HFFc6 (cell line): ENCODE data around the gene CTSL. TPM values are rescaled to one million over a fixed set of nuclear protein-coding genes. Genes with fewer than 3 reads are reported as not detected.

Experiments
- DNase-seq: peaks from one replicate; pipeline ENCODE4 v3.0.0-alpha.2; 2018
- H3K27ac Mint-ChIP-seq: 2 replicates; pipeline ENCODE4 v1.8.0; 2020; ENCODE audit warnings: mild to moderate bottlenecking, mixed read lengths
- H3K27me3 Mint-ChIP-seq: 2 replicates; pipeline ENCODE4 v1.8.0; 2021; ENCODE audit warnings: mild to moderate bottlenecking, moderate library complexity, mixed read lengths; ENCODE audit not compliant: insufficient read depth
- H3K36me3 Mint-ChIP-seq: 2 replicates; pipeline ENCODE4 v1.8.0; 2021; ENCODE audit warnings: low read depth, mixed read lengths
- H3K4me1 Mint-ChIP-seq: 2 replicates; pipeline ENCODE4 v1.8.0; 2020; ENCODE audit warnings: low read depth, mixed read lengths
- H3K4me3 Mint-ChIP-seq: 2 replicates; pipeline ENCODE4 v1.8.0; 2020; ENCODE audit warnings: mild to moderate bottlenecking, moderate library complexity, mixed read lengths
- H3K9me3 Mint-ChIP-seq: 2 replicates; pipeline ENCODE4 v1.8.0; 2020; ENCODE audit warnings: mild to moderate bottlenecking, mixed read lengths
- CTCF ChIP-seq: fragments of 200-600 bp; sonication (generic); IDR thresholded peaks from 2 replicates; pipeline ENCODE4 v1.5.0; 2021; ENCODE audit warnings: antibody characterized with exemption, mild to moderate bottlenecking
- total RNA-seq, 6 experiments: library from RNA; stranded (reverse); fragmentation: NEBNext Ultra II Directional; extraction: Animal tissue kit (Norgen Biotek cat#: 25700); gene quantifications; 2 replicates in 1 of 6; 3 replicates in 5 of 6; pipeline ENCODE4 v1.2.3, GENCODE V29; 2021

The CTSL gene
- total RNA-seq, 6 experiments from 2014 or later = 189 to 232 (median 210) TPM

DNA sequence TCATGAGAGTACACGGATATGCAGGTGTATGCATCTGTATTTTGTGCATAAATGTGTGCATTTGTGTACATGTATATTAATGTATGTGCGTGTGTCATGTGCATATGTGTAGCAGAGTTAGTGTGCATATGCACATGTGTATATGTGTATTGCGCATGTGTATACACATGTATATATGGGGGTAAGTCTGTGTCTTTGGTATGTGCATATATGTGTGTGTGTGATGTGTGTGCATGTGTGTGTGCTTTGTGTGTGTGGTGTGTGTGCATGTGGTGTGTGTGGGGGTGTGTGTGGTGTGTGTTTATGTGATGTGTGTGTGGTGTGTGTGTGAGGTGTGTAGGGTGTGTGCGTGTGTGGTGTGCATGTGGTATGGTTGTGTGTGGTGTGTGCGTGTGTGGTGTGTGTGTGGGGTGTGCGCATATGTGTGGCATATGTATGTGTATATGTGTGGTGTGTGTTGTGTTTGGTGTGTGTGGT lies 13.1 kb upstream of the CTSL start:
- Mint-ChIP-seq H3K4me1 (peaks cover 56% of the 10 kb centered on the region), H3K27me3 (peaks cover 3% of the 10 kb centered on the region), H3K27ac (peak overlapping the region; percentile 94), H3K9me3 (no peaks in the 10 kb centered on the region), H3K36me3 (no peaks in the 10 kb centered on the region), H3K4me3 (peak overlapping the region; percentile 86)
- TF ChIP-seq CTCF = no peak
- no peak for DNase-seq

GRCh38 chr9:87713278-87713987 lies 12.5 kb upstream of the CTSL start:
- no peak for TF ChIP-seq CTCF
- DNase-seq = peak; percentile 99
- peak overlapping the region; percentile 86 for H3K4me3 Mint-ChIP-seq
- no peaks in the 10 kb centered on the region for H3K9me3 Mint-ChIP-seq
- H3K27ac Mint-ChIP-seq = peak overlapping the region; percentile 94
- H3K36me3 Mint-ChIP-seq = no peaks in the 10 kb centered on the region
- H3K27me3 Mint-ChIP-seq = peaks cover 3% of the 10 kb centered on the region
- H3K4me1 Mint-ChIP-seq = peaks cover 52% of the 10 kb centered on the region

DNA sequence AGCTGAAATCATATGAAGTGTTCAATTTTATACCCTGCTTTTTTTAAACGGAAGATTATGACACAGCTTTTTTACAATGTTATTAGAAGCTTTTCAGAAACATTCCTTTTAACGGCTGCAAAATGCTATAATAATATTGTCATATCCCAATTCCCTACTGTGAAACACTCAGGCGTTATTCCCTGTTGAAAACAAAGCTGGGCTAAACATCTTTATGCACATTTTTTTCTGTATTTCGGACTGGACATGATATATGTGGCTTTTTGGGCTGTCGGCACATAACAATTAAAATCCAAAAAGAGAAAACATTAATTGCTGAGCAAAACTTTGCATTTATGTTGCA lies 12.0 kb upstream of the CTSL start:
- H3K4me1 Mint-ChIP-seq = peaks cover 52% of the 10 kb centered on the region

DNA sequence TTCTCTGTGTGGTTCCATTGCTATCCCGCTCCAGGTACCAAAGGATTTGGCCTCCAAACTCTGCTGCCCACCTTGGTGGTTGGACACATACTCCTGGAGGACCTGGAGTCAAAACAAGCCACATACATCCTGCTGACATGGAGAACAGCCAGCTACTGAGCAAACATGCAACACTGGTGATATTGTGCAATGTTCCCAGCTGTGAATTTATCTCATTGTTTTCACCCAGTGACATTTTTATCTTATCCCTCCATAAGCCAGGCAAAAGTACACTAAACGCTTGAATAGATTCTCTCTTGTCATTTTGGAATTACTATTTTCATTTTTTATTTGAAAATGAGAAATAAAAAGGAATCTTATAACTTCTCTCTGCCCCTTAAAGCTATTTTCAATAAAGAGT lies 11.1 kb upstream of the CTSL start:
- no peaks in the 10 kb centered on the region for H3K36me3 Mint-ChIP-seq
- H3K4me1 Mint-ChIP-seq = peaks cover 52% of the 10 kb centered on the region
- no peaks in the 10 kb centered on the region for H3K9me3 Mint-ChIP-seq
- H3K4me3 Mint-ChIP-seq = peak overlapping the region; percentile 86
- H3K27me3 Mint-ChIP-seq = peaks cover 3% of the 10 kb centered on the region
- peak overlapping the region; percentile 94 for H3K27ac Mint-ChIP-seq
- no peak for TF ChIP-seq CTCF
- DNase-seq = peak; percentile 57

More for the DNA sequence above, 12.0 kb upstream of the CTSL start:
- Mint-ChIP-seq H3K36me3 (no peaks in the 10 kb centered on the region), H3K4me3 (peak overlapping the region; percentile 86), H3K27ac (peak overlapping the region; percentile 94), H3K9me3 (no peaks in the 10 kb centered on the region), H3K27me3 (peaks cover 3% of the 10 kb centered on the region)
- TF ChIP-seq CTCF = no peak
- no peak for DNase-seq

- Mint-ChIP-seq H3K4me3 (no peak overlapping the region), H3K27ac (peak overlapping the region; percentile 2; the same call in 1 of the 2 replicates), H3K27me3 (peaks cover 3% of the 10 kb centered on the region), H3K4me1 (peaks cover 52% of the 10 kb centered on the region), H3K9me3 (no peaks in the 10 kb centered on the region), H3K36me3 (no peaks in the 10 kb centered on the region)
- TF ChIP-seq CTCF = no peak
- DNase-seq = no peak
Observed at GRCh38 chr9:87716141-87716540, 9.8 kb upstream of the CTSL start.
